Brain pericyte (primary cell): ENCODE results near the gene NLN.
"Not testable (repeated sequence)": the region's sequence is repeated elsewhere in the genome, so short reads cannot be mapped to it uniquely, and the experiment has no call there.

Experiments used
- DNase-seq: peaks from one replicate; pipeline ENCODE4 v3.0.0-alpha.2; 2012; ENCODE audit warnings: low read depth, low spot score

The NLN gene

DNA sequence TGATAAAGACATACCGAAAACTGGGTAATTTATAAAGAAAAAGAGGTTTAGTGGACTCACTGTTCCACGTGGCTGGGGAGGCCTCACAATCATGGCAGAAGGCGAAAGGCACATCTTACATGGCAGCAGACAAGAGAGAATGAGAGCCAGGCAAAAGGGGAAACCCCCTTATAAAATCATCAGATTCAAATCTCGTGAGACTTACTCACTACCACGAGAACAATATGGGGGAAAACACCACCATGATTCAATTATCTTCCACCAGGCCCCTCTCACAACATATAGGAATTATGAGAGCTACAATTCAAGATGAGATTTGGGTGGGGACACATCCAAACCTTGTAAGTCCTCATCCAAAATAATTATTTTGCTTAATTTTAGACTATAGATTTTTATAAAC, 149.8 kb downstream of the NLN start:
- not testable (repeated sequence) for DNase-seq

DNA sequence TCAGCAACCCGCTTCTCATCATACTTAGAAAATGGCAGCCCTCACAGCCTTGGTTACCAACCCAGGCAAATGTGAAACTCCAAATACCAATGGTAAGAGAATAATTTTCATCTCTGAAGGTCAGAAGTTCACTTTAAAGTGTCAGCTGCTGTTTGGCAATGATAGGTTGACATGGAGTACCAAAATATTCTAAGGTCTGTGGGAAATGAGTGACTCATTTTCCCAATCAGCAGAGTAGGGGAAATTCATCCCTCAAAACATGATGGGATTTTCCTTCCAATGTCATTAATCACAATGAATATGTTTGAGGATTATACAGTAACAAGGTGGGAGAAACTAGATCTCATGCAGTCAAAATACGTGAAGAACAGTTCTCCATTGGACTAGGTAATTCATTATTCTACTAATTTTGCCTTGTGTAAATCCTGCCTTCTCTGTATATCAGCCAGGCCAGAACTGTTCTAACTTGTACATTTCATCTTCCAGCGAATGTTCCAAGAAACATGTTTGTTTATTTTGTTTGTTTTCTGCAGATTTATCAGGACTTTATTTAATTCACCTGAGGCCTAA, 151.3 kb downstream of the NLN start:
- DNase-seq, result no peak

DNA sequence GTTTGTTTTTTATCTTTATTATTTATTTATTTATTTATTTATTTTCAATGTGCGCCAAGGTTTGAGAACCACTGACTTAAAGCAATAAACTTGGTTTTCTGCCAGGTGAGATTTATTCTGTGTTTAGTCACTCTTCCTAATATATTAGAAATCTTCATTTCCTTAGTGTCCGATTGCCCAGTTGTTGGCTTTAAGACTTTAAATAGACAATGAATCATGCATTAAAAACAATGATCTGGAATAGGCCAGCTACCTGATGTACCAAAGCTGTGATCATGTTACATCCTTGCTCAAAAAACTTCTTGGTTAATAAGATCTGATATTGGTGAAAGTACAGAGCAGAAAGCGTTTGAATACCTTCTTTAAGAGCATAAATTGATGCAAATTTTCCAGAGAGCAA, 152.2 kb downstream of the NLN start:
- peak; percentile 16 for DNase-seq

DNA sequence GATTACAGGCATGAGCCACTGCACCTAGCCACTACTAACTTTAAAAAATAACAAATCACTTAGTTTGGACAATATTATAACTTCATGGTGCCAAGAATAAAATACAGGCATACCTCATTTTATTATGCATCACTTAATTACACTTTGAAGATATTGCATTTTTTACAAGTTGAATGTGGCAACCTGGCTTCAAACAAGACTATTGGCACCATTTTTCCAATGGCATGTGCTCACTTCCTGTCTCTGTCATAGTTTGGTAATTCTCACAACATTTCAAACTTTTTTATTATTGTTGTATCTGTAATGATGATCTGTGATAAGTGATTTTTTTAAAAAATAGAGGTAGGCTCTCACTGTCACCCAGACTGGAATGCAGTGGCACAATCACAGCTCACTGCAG, 154.5 kb downstream of the NLN start:
- no peak for DNase-seq

DNA sequence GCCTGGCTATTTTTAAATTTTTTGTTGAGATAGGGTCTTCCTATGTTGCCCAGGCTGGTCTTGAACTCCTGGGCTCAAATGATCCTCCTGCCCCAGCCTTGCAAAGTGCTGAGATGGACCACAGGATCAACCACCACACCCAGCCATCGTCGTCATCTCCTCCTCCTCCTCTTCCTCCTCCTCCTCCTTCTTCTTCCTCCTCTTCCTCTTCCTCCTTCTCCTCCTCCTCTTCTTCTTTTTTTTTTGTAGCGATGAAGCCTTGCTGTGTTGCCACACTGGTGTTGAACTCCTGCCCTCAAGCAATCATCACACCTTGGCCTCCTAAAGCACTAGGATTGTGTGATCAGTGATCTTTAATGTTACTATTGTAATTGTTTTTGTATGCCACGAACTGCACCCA, 155.0 kb downstream of the NLN start:
- DNase-seq, result no peak
